ENCODE measurements around the gene MAP1B.

The MAP1B gene

GRCh38 chr5:72096602-72097188 is 10.6 kb upstream of the MAP1B start:
- DNase-seq (ENCODE audit: low spot score) = no peak

- DNase-seq (ENCODE audit: low spot score) = no peak
Observed at GRCh38 chr5:72101828-72102227, 5.4 kb upstream of the MAP1B start.

- no peak for DNase-seq (ENCODE audit: low spot score)
Observed at GRCh38 chr5:72106817-72107130, 501 bp upstream of the MAP1B start.

- DNase-seq (ENCODE audit: low spot score) = no peak
Observed at GRCh38 chr5:72107901-72108201, 576 bp downstream of the MAP1B start.

GRCh38 chr5:72108202-72109061 is 1.2 kb downstream of the MAP1B start:
- peak; percentile 69 for DNase-seq (ENCODE audit: low spot score)

GRCh38 chr5:72109062-72109411 is 1.8 kb downstream of the MAP1B start:
- DNase-seq (ENCODE audit: low spot score) = no peak

- DNase-seq (ENCODE audit: low spot score) = peak; percentile 64
Observed at GRCh38 chr5:72109625-72110024, 2.4 kb downstream of the MAP1B start.

GRCh38 chr5:72110394-72111013 is 3.2 kb downstream of the MAP1B start:
- no peak for DNase-seq (ENCODE audit: low spot score)

GRCh38 chr5:72112389-72112788 is 5.1 kb downstream of the MAP1B start:
- no peak for DNase-seq (ENCODE audit: low spot score)

GRCh38 chr5:72114629-72115028 is 7.4 kb downstream of the MAP1B start:
- no peak for DNase-seq (ENCODE audit: low spot score)

- no peak for DNase-seq (ENCODE audit: low spot score)
Observed at GRCh38 chr5:72115296-72115695, 8.0 kb downstream of the MAP1B start.

- no peak for DNase-seq (ENCODE audit: low spot score)
Observed at GRCh38 chr5:72117307-72117706, 10.0 kb downstream of the MAP1B start.

- DNase-seq (ENCODE audit: low spot score) = no peak
Observed at GRCh38 chr5:72121052-72121779, 13.9 kb downstream of the MAP1B start.

- DNase-seq (ENCODE audit: low spot score) = no peak
Observed at GRCh38 chr5:72121780-72122445, 14.6 kb downstream of the MAP1B start.

GRCh38 chr5:72122602-72123001 is 15.3 kb downstream of the MAP1B start:
- DNase-seq (ENCODE audit: low spot score) = no peak

GRCh38 chr5:72123764-72124376 is 16.6 kb downstream of the MAP1B start:
- DNase-seq (ENCODE audit: low spot score) = no peak

GRCh38 chr5:72125271-72125940 is 18.1 kb downstream of the MAP1B start:
- DNase-seq (ENCODE audit: low spot score) = no peak

GRCh38 chr5:72125941-72126620 is 18.8 kb downstream of the MAP1B start:
- no peak for DNase-seq (ENCODE audit: low spot score)

GRCh38 chr5:72126796-72127195 is 19.5 kb downstream of the MAP1B start:
- no peak for DNase-seq (ENCODE audit: low spot score)

- DNase-seq (ENCODE audit: low spot score) = no peak
Observed at GRCh38 chr5:72129725-72130124, 22.4 kb downstream of the MAP1B start.

- no peak for DNase-seq (ENCODE audit: low spot score)
Observed at GRCh38 chr5:72130351-72130761, 23.1 kb downstream of the MAP1B start.
